PC-3 (cell line): ENCODE measurements around the gene PFN3. TPM values are rescaled to one million over a fixed set of nuclear protein-coding genes. Genes with fewer than 3 reads are reported as not detected.

Source experiments
- ATAC-seq: fragments of 200-7000 bp; cut with Tn5 transposase; 2 replicates; pipeline ENCODE4 v1.9.1; 2020; ENCODE audit warnings: mild to moderate bottlenecking, moderate library complexity
- BruUV-seq: library from RNA; stranded (reverse); fragments of 400-500 nt; replicated peaks from 2 replicates; lab custom pipeline; 2021; lab: Mats Ljungman, UMichigan
- CTCF ChIA-PET: fragments of 300-600 bp; sonication (Branson Sonifier 250); formaldehyde crosslinking; loops from one replicate; lab custom pipeline; 2022; ENCODE audit warnings: antibody characterized with exemption; lab: Charles Lee
- POLR2A ChIA-PET: fragments of 300-600 bp; sonication (Branson Sonifier 250); formaldehyde crosslinking; loops from one replicate; lab custom pipeline; 2022; ENCODE audit warnings: antibody characterized with exemption; ENCODE audit not compliant: unreplicated experiment; lab: Charles Lee
- DNase-seq: peaks from one replicate; pipeline ENCODE4 v3.0.0-alpha.2; 2015
- H2AFZ ChIP-seq: fragments of 300-600 bp; sonication (generic); 2 replicates; pipeline ENCODE4 v1.6.0; 2016; ENCODE audit warnings: antibody characterized with exemption, low read length
- H3F3A ChIP-seq: fragments of 300-600 bp; sonication (generic); one replicate; pipeline ENCODE4 v1.6.0; 2017; ENCODE audit warnings: antibody characterized with exemption, low read length, control low read depth, mild to moderate bottlenecking; ENCODE audit not compliant: unreplicated experiment
- H3K27ac ChIP-seq: fragments of 300-600 bp; sonication (generic); 2 replicates; pipeline ENCODE4 v1.5.1; 2016; ENCODE audit warnings: mild to moderate bottlenecking, low read length
- H3K27me3 ChIP-seq: fragments of 300-600 bp; sonication (generic); 2 replicates; pipeline ENCODE4 v1.6.1; 2016; ENCODE audit warnings: low read length, mixed read lengths
- H3K36me3 ChIP-seq: fragments of 300-600 bp; sonication (generic); 2 replicates; pipeline ENCODE4 v1.6.1; 2016; ENCODE audit warnings: low read depth, mixed run types, low read length, mixed read lengths
- H3K4me1 ChIP-seq: fragments of 300-600 bp; sonication (generic); 2 replicates; pipeline ENCODE4 v1.5.1; 2016; ENCODE audit warnings: low read length; ENCODE audit not compliant: insufficient read depth
- H3K4me2 ChIP-seq: fragments of 300-600 bp; sonication (generic); 2 replicates; pipeline ENCODE4 v1.6.0; 2016; ENCODE audit warnings: low read length
- H3K4me3 ChIP-seq: fragments of 300-600 bp; sonication (generic); 2 replicates; pipeline ENCODE4 v1.5.1; 2016; ENCODE audit warnings: mild to moderate bottlenecking, low read length, mixed read lengths
- H3K79me2 ChIP-seq: fragments of 300-600 bp; sonication (generic); 2 replicates; pipeline ENCODE4 v1.6.1; 2017; ENCODE audit warnings: low read length, mixed read lengths
- H3K9ac ChIP-seq: fragments of 300-600 bp; sonication (generic); 2 replicates; pipeline ENCODE4 v1.6.0; 2016; ENCODE audit warnings: mild to moderate bottlenecking, low read length
- H3K9me2 ChIP-seq: fragments of 300-600 bp; sonication (generic); replicated peaks from 2 replicates; pipeline ENCODE4 v1.6.1; 2016; ENCODE audit warnings: mixed run types, low read length, mixed read lengths
- H3K9me3 ChIP-seq: fragments of 300-600 bp; sonication (generic); 2 replicates; pipeline ENCODE4 v1.6.1; 2016; ENCODE audit warnings: low read length, mixed read lengths
- H4K20me1 ChIP-seq: fragments of 300-600 bp; sonication (generic); 2 replicates; pipeline ENCODE4 v1.6.1; 2016; ENCODE audit warnings: low read length, mixed read lengths
- EZH2 ChIP-seq: fragments of 300-600 bp; sonication (generic); IDR thresholded peaks from one replicate; pipeline ENCODE4 v1.6.1; 2017; ENCODE audit warnings: antibody characterized with exemption, mild to moderate bottlenecking, low read length; ENCODE audit not compliant: unreplicated experiment
- EZH2phosphoT487 ChIP-seq: fragments of 300-600 bp; sonication (generic); IDR thresholded peaks from 2 replicates; pipeline ENCODE4 v1.6.1; 2018; ENCODE audit warnings: mild to moderate bottlenecking, antibody characterized with exemption, low read length, borderline replicate concordance
- intact Hi-C: fragments of 100-400 bp; cut with micrococcal nuclease; formaldehyde crosslinking; loops from 2 replicates; pipeline ENCODE4 v1.9.0; 2023
- total RNA-seq: library from RNA; depleted of rRNA; stranded (reverse); fragments of >200 nt; gene quantifications from 2 replicates; pipeline ENCODE4 v1.2.3, GENCODE V29; 2014
- TF ChIP-seq, protein P1 (sequence below): fragments of 300-600 bp; sonication (generic); conservative IDR thresholded peaks from 2 replicates; pipeline ENCODE4 v1.5.1; 2017; ENCODE audit warnings: antibody characterized with exemption, low read depth, mild to moderate bottlenecking, low read length

Gene PFN3
- total RNA-seq, 1 experiment from 2014 or later = not detected

DNA sequence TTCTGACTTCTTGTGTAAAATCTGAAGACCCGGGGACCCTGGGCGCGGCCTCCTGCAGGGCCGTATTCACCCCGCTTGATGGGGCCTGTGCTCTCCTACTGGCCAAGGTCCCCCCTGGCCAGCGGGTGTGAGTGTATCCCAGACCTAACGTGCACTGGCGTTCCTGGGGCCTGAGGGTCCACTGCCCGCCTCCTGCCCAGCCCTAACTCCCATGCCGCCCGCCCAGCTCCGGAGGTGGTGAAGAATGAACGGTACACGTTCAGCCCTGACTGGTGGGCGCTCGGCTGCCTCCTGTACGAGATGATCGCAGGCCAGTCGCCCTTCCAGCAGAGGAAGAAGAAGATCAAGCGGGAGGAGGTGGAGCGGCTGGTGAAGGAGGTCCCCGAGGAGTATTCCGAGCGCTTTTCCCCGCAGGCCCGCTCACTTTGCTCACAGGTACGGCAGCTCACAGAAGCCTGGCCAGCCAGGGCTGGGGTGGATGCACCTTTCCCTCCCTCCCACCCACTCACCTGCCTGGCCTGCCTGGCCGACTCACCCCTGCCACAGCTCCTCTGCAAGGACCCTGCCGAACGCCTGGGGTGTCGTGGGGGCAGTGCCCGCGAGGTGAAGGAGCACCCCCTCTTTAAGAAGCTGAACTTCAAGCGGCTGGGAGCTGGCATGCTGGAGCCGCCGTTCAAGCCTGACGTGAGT lies 35.5 kb upstream of the PFN3 start:
- no peaks in the 10 kb centered on the region for H4K20me1 ChIP-seq
- no peak overlapping the region for H3K4me3 ChIP-seq
- BruUV-seq = no TSS peak
- H3K27me3 ChIP-seq = no peaks in the 10 kb centered on the region
- ChIA-PET POLR2A (no interaction called here), CTCF (no interaction called here)
- no peak for ATAC-seq
- H2AFZ ChIP-seq = no peak overlapping the region
- no peak overlapping the region for H3K27ac ChIP-seq
- H3K9ac ChIP-seq = no peak overlapping the region
- no peak for DNase-seq
- TF ChIP-seq EZH2 (no peak), EZH2phosphoT487 (no peak)
- TF ChIP-seq, protein P1, sequence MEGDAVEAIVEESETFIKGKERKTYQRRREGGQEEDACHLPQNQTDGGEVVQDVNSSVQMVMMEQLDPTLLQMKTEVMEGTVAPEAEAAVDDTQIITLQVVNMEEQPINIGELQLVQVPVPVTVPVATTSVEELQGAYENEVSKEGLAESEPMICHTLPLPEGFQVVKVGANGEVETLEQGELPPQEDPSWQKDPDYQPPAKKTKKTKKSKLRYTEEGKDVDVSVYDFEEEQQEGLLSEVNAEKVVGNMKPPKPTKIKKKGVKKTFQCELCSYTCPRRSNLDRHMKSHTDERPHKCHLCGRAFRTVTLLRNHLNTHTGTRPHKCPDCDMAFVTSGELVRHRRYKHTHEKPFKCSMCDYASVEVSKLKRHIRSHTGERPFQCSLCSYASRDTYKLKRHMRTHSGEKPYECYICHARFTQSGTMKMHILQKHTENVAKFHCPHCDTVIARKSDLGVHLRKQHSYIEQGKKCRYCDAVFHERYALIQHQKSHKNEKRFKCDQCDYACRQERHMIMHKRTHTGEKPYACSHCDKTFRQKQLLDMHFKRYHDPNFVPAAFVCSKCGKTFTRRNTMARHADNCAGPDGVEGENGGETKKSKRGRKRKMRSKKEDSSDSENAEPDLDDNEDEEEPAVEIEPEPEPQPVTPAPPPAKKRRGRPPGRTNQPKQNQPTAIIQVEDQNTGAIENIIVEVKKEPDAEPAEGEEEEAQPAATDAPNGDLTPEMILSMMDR = no peak
- intact Hi-C loops = no loop called here
- no peaks in the 10 kb centered on the region for H3K9me2 ChIP-seq
- peaks cover 4% of the 10 kb centered on the region for H3F3A ChIP-seq
- H3K9me3 ChIP-seq = no peaks in the 10 kb centered on the region
- no peaks in the 10 kb centered on the region for H3K79me2 ChIP-seq
- H3K4me2 ChIP-seq = no peak overlapping the region
- H3K4me1 ChIP-seq = no peaks in the 10 kb centered on the region
- peaks cover 22% of the 10 kb centered on the region for H3K36me3 ChIP-seq

DNA sequence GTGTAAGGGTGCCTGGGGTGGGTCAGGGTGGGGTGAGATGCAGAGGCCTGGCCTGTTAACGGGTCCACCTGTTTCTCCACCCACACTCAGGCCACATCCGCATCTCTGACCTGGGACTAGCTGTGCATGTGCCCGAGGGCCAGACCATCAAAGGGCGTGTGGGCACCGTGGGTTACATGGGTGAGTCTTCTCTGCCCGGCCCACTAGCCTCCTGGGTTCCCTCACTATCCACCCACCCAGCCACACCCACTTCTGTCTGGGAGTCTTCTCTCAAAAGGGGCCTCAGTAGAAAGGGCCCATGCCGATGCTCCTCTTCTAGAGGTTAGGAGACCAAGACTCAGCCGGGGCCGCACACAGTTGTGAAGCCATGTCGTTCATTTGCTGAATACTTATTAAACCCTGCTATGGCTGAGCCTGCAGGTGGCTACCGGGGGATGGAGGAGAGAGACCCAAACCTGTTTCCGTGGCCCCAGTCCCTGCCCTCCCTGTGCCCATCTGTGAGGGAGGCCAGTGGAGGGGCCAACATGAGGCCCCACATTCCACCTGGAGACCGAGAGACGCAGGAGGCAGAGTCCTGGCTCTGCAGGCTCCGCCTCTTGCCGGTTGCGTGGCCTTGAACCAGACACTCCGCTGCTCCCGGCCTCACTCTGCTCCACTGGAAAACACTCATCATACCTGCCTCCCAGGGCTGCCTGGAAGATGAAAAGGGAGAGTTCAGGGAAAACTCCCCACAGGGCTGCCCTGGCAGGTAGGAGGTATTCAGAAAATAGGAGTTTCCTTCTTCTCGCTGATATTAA lies 34.7 kb upstream of the PFN3 start:
- BruUV-seq = no TSS peak
- Histone ChIP-seq H3K27ac (no peak overlapping the region), H4K20me1 (no peaks in the 10 kb centered on the region), H3K27me3 (no peaks in the 10 kb centered on the region), H3K36me3 (peaks cover 20% of the 10 kb centered on the region), H3F3A (peaks cover 4% of the 10 kb centered on the region), H3K9me3 (no peaks in the 10 kb centered on the region), H3K4me3 (no peak overlapping the region), H3K4me1 (no peaks in the 10 kb centered on the region), H3K9ac (no peak overlapping the region), H3K79me2 (no peaks in the 10 kb centered on the region), H3K9me2 (no peaks in the 10 kb centered on the region), H3K4me2 (no peak overlapping the region), H2AFZ (no peak overlapping the region)
- ATAC-seq = no peak
- DNase-seq = no peak
- TF ChIP-seq, protein P1 = no peak
- no peak for TF ChIP-seq EZH2
- TF ChIP-seq EZH2phosphoT487 = no peak
- POLR2A ChIA-PET = no interaction called here
- intact Hi-C loops = no loop called here
- CTCF ChIA-PET = no interaction called here

DNA sequence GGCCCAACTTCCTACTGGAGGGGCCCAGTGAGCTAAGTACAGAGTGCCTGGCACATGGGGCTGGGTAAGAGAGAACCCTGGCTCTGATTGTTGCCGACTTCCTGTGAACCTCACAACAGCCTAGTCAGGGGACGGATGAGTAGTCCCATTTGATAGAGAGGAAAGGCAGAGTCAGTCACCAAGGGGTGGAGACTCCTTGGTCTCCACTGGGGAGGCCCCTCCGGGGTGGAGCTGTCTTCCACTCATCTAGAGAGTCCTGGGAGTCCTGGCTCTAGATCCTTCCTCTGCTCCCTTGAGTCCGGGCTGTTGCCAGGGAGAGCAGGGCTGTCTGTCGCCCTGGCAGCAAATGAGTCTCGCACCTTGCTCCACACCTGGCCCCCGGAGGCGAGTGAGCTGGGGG lies 34.0 kb upstream of the PFN3 start:
- CTCF ChIA-PET = no interaction called here
- Histone ChIP-seq H3F3A (no peaks in the 10 kb centered on the region), H3K9ac (no peak overlapping the region), H2AFZ (no peak overlapping the region), H4K20me1 (no peaks in the 10 kb centered on the region), H3K36me3 (peaks cover 15% of the 10 kb centered on the region; the same call in 1 of the 2 replicates), H3K27ac (no peak overlapping the region), H3K9me3 (no peaks in the 10 kb centered on the region), H3K4me3 (no peak overlapping the region), H3K27me3 (no peaks in the 10 kb centered on the region), H3K4me1 (no peaks in the 10 kb centered on the region), H3K79me2 (peaks cover 3% of the 10 kb centered on the region), H3K9me2 (no peaks in the 10 kb centered on the region), H3K4me2 (no peak overlapping the region)
- POLR2A ChIA-PET = no interaction called here
- BruUV-seq = no TSS peak
- ATAC-seq = no peak
- DNase-seq = no peak
- no peak for TF ChIP-seq EZH2phosphoT487
- TF ChIP-seq, protein P1 = no peak
- no peak for TF ChIP-seq EZH2
- intact Hi-C loops = no loop called here
